ENCODE measurements around the gene ACSM5.

GRCh38 chr16:20372701-20373100, 36.6 kb upstream of the ACSM5 start:
- no peak for TF ChIP-seq TAF1 (IDR thresholded peaks at IDR 0.05; ENCODE audit: borderline replicate concordance, insufficient read depth, low read length)
- TF ChIP-seq REST (IDR thresholded peaks at IDR 0.05; ENCODE audit: insufficient read depth in 1 of 2, low read depth in 2 of 2, low read length in 2 of 2): no peak
- TF ChIP-seq POLR2AphosphoS5 (IDR thresholded peaks at IDR 0.05; ENCODE audit: low read depth, low read length): no peak

Measured in PFSK-1 (cell line).